ENCODE measurements around the gene ACVR1.
A peak's percentile ranks its signal among the peaks of the same experiment; 100 is the strongest.

Gene ACVR1

GRCh38 chr2:157822993-157823392 lies 53.1 kb downstream of the ACVR1 start:
- no peak for DNase-seq

GRCh38 chr2:157822533-157822932 lies 53.6 kb downstream of the ACVR1 start:
- DNase-seq: no peak

GRCh38 chr2:157821519-157822131 lies 54.5 kb downstream of the ACVR1 start:
- DNase-seq: no peak

GRCh38 chr2:157820193-157820592 lies 55.9 kb downstream of the ACVR1 start:
- no peak for DNase-seq

GRCh38 chr2:157819761-157820160 lies 56.4 kb downstream of the ACVR1 start:
- DNase-seq: no peak

GRCh38 chr2:157818227-157818626 lies 57.9 kb downstream of the ACVR1 start:
- no peak for DNase-seq

- no peak for DNase-seq
Observed at GRCh38 chr2:157815421-157815820, 60.7 kb downstream of the ACVR1 start.

- no peak for DNase-seq
Observed at GRCh38 chr2:157813467-157813866, 62.7 kb downstream of the ACVR1 start.

GRCh38 chr2:157810037-157810436 lies 66.1 kb downstream of the ACVR1 start:
- no peak for DNase-seq

- DNase-seq: peak; percentile 24
Observed at GRCh38 chr2:157809212-157809611, 66.9 kb downstream of the ACVR1 start.

- peak; percentile 31 for DNase-seq
Observed at GRCh38 chr2:157808421-157808820, 67.7 kb downstream of the ACVR1 start.

GRCh38 chr2:157806426-157807077 lies 69.6 kb downstream of the ACVR1 start:
- DNase-seq: no peak

- DNase-seq: no peak
Observed at GRCh38 chr2:157805519-157805918, 70.6 kb downstream of the ACVR1 start.

- no peak for DNase-seq
Observed at GRCh38 chr2:157804355-157804754, 71.8 kb downstream of the ACVR1 start.

GRCh38 chr2:157803952-157804351 lies 72.2 kb downstream of the ACVR1 start:
- no peak for DNase-seq

- no peak for DNase-seq
Observed at GRCh38 chr2:157803476-157803875, 72.7 kb downstream of the ACVR1 start.

- DNase-seq: no peak
Observed at GRCh38 chr2:157800838-157801495, 75.2 kb downstream of the ACVR1 start.

GRCh38 chr2:157793053-157793612 lies 83.0 kb downstream of the ACVR1 start:
- DNase-seq: no peak

GRCh38 chr2:157792335-157793052 lies 83.6 kb downstream of the ACVR1 start:
- no peak for DNase-seq

- no peak for DNase-seq
Observed at GRCh38 chr2:157790780-157791179, 85.3 kb downstream of the ACVR1 start.

- DNase-seq: no peak
Observed at GRCh38 chr2:157789933-157790511, 86.1 kb downstream of the ACVR1 start.

- no peak for DNase-seq
Observed at GRCh38 chr2:157789256-157789655, 86.9 kb downstream of the ACVR1 start.

GRCh38 chr2:157788201-157788600 lies 87.9 kb downstream of the ACVR1 start:
- no peak for DNase-seq

Data from NCI-H446 treated with DMSO at 0.1 percent for 48 hours (cell line).